GM12874 (cell line): Measurements from ENCODE around the gene EPSTI1.

ENCODE experiments used
- CTCF ChIP-seq: IDR thresholded peaks from 2 replicates; pipeline ENCODE4 v1.5.1; 2011; ENCODE audit warnings: low read depth, mild to moderate bottlenecking, control low read depth, low read length, moderate library complexity; ENCODE audit not compliant: insufficient read depth

The EPSTI1 gene

GRCh38 chr13:42874221-42874620 is 117.8 kb downstream of the EPSTI1 start:
- no peak for TF ChIP-seq CTCF

GRCh38 chr13:42873081-42873480 is 119.0 kb downstream of the EPSTI1 start:
- no peak for TF ChIP-seq CTCF

- TF ChIP-seq CTCF: no peak
These were observed 124.8 kb downstream of the EPSTI1 start for GRCh38 chr13:42867232-42867631.

- TF ChIP-seq CTCF: no peak
These were observed 126.3 kb downstream of the EPSTI1 start for GRCh38 chr13:42865768-42866102.

GRCh38 chr13:42864952-42865767 is 126.9 kb downstream of the EPSTI1 start:
- TF ChIP-seq CTCF: no peak

GRCh38 chr13:42860485-42860884 is 131.6 kb downstream of the EPSTI1 start:
- TF ChIP-seq CTCF: no peak

GRCh38 chr13:42859760-42860159 is 132.3 kb downstream of the EPSTI1 start:
- TF ChIP-seq CTCF: no peak
